ENCODE measurements around the gene SLX9.

DNA sequence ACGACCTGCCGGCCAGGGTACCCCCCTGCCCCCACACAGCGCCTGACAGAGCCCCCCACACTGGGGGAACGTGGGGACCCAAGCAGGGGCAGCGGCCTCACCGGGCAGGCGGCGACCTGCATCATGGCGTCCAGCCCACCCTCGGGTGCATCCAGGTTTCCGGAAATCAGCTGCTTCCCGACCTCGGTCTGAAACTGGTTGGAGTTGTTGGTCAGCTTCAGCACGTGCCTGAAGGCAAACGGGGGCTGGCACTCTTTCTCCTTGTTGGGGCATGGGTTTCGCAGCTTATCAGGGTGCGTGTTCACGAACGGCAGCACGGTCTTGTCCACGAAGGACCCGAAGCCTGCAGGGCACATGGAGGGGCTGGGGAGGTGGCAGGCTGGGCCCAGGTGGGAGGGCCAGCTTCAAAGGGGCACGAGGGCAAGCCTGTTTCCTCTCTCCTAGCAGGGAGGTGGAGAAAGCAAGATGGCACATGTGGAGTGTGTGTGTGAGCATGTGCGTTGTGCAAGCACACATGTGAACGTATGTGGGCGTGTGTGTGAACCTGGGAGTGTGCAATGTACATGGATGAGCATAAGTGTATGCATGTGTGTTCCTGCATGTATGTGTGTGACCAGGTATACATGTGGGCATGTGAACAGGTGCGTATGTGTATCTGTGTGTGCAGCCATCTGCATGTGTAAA lies 38.3 kb upstream of the SLX9 start:
- TF ChIP-seq, protein P1, sequence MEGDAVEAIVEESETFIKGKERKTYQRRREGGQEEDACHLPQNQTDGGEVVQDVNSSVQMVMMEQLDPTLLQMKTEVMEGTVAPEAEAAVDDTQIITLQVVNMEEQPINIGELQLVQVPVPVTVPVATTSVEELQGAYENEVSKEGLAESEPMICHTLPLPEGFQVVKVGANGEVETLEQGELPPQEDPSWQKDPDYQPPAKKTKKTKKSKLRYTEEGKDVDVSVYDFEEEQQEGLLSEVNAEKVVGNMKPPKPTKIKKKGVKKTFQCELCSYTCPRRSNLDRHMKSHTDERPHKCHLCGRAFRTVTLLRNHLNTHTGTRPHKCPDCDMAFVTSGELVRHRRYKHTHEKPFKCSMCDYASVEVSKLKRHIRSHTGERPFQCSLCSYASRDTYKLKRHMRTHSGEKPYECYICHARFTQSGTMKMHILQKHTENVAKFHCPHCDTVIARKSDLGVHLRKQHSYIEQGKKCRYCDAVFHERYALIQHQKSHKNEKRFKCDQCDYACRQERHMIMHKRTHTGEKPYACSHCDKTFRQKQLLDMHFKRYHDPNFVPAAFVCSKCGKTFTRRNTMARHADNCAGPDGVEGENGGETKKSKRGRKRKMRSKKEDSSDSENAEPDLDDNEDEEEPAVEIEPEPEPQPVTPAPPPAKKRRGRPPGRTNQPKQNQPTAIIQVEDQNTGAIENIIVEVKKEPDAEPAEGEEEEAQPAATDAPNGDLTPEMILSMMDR (IDR thresholded peaks at IDR 0.05): no peak
- no peak for TF ChIP-seq NFYB (CRISPR knock-in tag; conservative IDR thresholded peaks at IDR 0.05; ENCODE audit: low read depth)
